GM10266 (cell line): Measurements from ENCODE around the gene PELI3.

Experiments used
- DNase-seq: peaks from one replicate; pipeline ENCODE4 v3.0.0; 2012; ENCODE audit errors: extremely low spot score
- TF ChIP-seq, protein P1 (sequence below): IDR thresholded peaks from 2 replicates; pipeline ENCODE4 v1.5.1; 2012; ENCODE audit warnings: mild to moderate bottlenecking, low read depth; ENCODE audit not compliant: control insufficient read depth, insufficient read depth; ENCODE audit errors: missing control alignments

Gene PELI3

DNA sequence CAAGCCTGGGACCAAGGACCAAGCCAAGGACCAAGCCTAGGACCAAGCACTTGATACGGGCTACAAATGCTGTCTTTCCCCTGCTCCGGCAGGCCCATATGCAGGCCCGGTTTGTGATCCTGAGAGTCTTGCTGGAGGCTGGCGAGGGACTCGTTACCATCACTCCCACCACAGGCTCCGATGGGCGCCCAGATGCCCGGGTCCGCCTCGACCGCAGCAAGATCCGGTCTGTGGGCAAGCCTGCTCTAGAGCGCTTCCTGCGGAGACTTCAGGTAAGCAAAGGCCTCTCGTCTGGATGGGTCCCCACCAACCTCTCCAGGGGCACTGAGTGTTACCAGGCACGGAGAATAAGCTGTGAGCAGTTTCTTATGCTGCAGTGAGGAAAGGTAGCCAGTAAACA is 30.5 kb downstream of the PELI3 start:
- TF ChIP-seq, protein P1, sequence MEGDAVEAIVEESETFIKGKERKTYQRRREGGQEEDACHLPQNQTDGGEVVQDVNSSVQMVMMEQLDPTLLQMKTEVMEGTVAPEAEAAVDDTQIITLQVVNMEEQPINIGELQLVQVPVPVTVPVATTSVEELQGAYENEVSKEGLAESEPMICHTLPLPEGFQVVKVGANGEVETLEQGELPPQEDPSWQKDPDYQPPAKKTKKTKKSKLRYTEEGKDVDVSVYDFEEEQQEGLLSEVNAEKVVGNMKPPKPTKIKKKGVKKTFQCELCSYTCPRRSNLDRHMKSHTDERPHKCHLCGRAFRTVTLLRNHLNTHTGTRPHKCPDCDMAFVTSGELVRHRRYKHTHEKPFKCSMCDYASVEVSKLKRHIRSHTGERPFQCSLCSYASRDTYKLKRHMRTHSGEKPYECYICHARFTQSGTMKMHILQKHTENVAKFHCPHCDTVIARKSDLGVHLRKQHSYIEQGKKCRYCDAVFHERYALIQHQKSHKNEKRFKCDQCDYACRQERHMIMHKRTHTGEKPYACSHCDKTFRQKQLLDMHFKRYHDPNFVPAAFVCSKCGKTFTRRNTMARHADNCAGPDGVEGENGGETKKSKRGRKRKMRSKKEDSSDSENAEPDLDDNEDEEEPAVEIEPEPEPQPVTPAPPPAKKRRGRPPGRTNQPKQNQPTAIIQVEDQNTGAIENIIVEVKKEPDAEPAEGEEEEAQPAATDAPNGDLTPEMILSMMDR: no peak
- no peak for DNase-seq

DNA sequence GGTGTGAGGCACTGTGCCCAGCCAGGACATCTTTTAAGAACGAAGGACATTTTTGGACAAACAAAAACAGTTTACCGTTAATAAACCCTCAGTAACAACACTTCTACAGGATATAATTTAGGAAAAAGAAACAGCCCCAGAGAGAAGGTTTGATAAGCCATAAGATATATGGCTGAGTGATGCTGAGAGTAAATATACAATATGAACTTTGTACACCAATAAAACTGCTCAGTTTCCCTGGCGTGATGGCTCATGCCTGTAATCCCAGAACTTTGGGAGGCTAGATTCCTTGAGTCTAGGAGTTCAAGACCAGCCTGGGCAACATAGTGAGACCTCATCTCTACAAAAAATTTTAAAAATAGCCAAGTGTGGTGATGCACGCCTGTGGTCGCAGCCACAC is 31.8 kb downstream of the PELI3 start:
- no peak for DNase-seq
- TF ChIP-seq, protein P1: no peak

DNA sequence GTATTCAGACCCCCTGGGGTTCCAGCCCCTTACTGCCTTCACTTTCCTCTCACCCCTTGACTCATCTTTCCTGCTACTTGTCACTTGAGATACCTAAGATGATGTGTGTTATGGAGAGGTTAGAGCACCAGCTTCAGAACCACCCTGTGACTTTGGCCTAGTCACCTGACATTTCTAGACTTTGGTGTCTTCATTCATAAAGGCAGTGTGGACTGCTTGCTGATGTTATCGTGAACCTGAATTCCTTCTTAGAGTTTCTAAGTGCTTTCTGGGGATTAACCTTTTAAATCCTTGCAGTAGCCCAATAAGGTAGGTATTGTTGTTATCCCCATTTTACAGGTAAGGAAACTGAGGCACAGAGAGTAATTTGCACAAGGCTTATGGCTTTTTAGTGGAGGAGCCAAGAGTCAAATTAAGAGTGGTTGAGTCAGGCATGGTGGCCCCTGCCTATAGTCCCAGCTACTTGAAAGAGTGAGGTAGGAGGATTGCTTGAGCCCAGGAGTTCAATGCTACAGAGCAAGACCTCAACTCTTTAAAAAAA is 38.6 kb downstream of the PELI3 start:
- no peak for DNase-seq
- TF ChIP-seq, protein P1: no peak

DNA sequence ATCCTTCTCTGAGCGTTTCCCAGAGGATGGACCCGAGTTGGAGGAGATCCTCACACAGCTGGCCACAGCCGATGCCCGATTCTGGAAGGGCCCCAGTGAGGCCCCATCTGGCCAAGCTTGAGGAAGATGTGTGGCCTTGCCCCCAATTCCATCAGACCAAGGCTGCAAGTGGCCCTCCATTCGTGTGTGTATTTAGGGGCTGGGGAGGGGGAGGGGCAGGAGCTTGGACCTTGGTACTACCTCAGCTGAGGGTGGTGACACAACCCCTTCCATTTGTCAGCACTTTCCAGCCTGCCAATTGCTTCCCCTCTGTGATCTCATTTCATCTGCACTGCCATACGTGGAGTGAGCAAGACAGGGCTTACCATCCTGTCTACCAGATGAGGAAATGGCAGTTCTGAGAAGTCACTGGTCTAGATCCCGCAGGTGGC is 42.4 kb downstream of the PELI3 start:
- no peak for DNase-seq
- TF ChIP-seq, protein P1: no peak

DNA sequence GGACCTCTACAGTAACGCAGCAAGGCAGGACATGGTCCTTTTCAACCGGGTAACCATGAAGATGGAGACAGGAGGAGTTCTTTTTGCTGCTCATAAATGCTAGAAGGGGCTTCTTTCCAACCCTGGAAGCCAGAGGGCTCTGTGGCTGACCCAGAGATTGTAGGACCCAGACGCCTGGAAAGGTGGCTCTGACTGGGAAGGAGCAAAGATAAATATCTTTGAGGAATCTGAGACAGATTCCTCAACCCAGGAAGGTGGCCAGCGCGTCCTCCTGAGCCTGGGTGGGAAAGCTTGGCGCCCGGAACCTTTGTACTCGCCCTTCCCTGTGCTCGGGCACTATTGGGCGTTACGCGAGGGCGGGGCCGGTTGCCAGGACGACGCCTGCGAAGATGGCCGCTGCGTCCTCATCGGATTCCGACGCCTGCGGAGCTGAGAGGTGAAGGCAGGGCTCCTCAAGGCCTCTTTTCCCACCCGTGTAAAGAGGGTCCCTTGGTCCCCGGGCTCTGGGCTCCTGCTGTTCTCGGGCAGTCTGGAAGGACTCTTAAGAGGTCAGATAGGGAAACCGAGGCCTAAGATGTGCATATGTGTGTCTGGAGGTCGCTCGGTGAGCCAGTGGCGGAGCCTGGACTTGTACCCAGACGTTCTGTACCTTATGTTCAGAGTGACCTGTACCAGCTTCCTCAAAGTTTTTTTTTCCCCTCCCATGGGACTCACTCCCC is 43.7 kb downstream of the PELI3 start, which contains the start of gene BBS1:
Gene BBS1, plus strand, starts transcription at position 365 of the 719 bp plus-strand sequence. Its CDS starts 25 bp downstream, at position 390.
- TF ChIP-seq, protein P1: no peak
- DNase-seq: peak; percentile 87

DNA sequence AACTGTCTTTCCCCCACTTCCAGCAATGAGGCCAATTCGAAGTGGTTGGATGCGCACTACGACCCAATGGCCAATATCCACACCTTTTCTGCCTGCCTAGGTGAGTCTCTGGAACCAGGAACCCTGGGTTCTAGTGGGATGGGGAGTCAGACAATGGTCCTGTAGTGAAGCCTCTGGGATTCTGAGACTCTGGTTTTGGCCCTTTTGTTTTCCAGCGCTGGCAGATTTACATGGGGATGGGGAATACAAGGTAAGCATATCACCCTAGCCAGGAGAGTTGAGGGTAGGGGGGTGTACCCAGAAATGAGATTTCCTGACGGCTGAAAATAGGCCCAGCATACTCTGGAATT is 44.3 kb downstream of the PELI3 start:
- DNase-seq: no peak
- TF ChIP-seq, protein P1: no peak

DNA sequence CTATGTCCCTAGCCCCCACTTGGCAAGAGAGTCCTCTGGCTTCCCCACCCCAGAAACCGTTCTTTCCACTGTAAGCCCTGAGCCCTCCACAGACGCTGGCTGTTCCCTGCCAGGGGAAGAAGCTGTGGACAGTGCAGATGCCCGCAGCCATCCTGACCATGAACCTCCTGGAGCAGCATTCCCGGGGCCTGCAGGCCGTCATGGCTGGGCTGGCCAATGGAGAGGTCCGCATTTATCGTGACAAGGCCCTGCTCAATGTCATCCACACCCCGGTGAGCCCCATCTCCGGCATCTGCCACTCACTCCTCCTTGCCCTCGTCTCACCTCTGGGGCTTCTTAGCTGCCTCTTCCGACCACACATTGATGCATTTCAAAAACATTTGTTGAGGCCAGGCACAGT is 56.9 kb downstream of the PELI3 start:
- DNase-seq: no peak
- TF ChIP-seq, protein P1: no peak
